Activated effector memory CD4-positive, alpha-beta T cell treated with Interleukin-2 at 50 U/mL for 16 hours (primary cell): ENCODE data around the gene CYRIA.

Experiments used
- DNase-seq: peaks from one replicate; pipeline ENCODE4 v3.0.0-alpha.2; 2020

The CYRIA gene

DNA sequence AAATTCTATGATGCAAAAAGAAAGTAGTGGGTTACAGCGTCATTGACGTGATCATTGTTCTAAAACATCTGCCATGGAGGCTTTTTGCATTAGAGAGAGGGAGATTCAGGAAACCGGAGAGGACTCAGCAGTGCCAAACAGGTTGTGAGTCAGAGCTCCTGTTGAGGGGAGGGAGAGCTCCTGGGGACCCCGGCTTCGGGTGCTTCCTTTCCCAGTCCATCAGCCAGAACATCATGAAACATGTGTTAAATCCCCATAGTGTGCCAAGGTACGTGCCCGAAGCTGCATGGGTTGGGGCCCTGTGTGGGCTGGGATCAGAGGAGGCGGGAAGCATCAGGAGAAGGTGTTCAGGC, 791 bp upstream of the CYRIA start:
- no peak for DNase-seq

GRCh38 chr2:16664809-16665747, 556 bp downstream of the CYRIA start:
- no peak for DNase-seq

DNA sequence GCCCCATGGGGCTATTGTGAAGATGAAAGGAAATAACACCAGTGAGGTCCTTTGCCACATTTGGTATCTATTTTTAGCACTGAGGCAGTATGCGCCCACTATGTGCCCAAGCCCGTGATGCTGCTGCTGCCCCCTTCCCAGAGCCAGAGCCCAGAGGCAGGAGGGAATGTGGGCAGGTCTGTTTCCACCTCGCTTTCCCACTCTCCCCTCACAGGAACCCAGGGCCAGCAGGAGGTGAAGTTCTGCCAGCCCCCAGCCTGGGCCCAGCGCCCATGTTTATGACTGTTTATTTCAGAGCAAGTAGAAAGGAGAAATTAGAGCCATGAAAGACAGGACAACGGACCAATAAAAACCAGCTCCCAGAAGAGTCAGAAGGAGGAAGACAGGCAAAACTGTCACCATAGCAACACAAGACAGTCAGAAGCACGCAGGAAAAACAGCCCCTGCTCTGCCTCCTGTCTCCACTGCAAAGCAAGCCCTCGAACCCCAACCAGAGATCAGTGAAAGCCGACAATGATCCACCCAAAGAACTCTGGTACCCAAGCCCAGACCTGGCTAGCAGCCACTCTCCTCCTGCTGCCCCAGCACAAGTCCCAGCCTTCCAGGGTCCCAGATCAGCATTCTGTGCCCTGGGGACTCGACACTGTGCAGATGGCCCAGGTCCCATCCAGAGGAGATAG, 1.4 kb downstream of the CYRIA start:
- DNase-seq, result no peak

- no peak for DNase-seq
Observed at GRCh38 chr2:16663121-16663905, 2.3 kb downstream of the CYRIA start.

GRCh38 chr2:16661936-16662839, 3.4 kb downstream of the CYRIA start:
- DNase-seq, result no peak

GRCh38 chr2:16661526-16661925, 4.1 kb downstream of the CYRIA start:
- no peak for DNase-seq

DNA sequence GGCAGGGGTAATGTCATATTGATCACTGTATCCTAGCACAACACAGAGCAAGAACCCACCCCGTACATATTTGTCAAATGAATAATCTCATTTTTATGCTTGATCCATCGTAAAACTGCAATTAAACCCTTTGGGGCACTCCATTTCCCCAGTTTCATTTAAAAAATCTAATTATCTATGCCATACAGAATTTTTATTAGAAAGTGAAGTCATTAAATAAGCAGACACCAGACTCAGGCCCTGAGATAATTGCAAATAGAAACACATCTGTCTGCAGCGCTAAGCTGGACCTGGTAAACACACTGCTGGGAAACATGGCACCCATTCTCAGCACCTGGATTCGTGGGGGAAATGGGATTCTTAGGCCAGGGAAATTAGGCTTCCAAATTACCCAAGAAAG, 5.1 kb downstream of the CYRIA start:
- DNase-seq, result no peak

DNA sequence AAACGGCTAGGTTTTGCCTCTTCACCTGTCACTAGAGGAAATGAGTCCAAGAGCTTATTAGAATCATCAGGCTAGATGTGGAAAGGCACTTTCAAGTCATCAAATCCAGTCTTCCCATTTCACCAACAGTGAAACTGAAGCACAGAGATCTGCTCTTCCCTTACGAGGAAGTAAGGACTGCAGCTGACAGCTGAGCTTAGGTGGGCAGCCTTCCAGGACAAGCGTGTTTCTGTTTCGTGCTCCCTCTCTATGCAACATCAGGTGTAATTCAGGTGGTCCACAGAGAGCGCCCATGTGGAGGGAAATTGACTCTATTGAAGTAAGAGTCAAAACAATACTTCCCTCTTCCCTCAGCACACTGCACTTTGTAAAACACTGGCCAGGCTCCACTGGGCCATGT, 5.5 kb downstream of the CYRIA start:
- no peak for DNase-seq

- DNase-seq, result no peak
Observed at GRCh38 chr2:16658076-16658739, 7.4 kb downstream of the CYRIA start.

GRCh38 chr2:16657671-16658070, 8.0 kb downstream of the CYRIA start:
- no peak for DNase-seq

- DNase-seq, result no peak
Observed at GRCh38 chr2:16656784-16657391, 8.7 kb downstream of the CYRIA start.

DNA sequence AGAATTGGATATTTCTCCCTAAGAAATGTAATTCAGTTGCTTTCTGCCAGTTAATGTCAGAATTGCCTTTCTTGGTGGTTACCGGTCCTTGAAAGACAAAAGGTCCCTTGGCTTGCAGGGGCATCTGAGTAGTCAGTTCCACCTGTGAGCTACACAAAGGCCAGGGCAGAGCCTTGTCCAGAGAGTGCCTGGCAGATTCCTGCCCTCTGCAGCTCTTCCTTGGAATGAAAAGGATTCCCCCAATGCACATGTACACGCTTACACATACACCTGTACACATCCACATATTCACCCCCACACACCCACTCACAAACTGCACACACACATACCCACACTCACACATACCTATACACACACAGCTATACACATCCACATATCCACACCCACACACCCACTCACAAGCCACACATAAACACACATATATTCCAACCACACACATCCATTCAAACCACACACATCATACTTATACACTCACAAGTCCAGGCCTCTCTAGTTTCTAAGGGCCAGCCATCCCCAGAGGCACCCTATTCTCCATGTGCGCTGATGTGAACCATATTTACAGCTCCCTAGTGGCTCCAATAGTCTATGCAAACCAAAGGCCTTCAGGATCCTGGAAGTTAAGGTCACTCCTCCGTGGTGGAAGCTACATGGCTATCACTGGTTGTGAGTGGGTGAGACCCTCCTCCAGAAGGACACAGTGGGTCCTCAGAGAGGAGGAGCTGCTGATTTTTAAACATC, 9.6 kb downstream of the CYRIA start:
- no peak for DNase-seq

- DNase-seq, result no peak
Observed at GRCh38 chr2:16655445-16655837, 10.2 kb downstream of the CYRIA start.

- no peak for DNase-seq
Observed at GRCh38 chr2:16654833-16655444, 10.7 kb downstream of the CYRIA start.

GRCh38 chr2:16653799-16654198, 11.8 kb downstream of the CYRIA start:
- no peak for DNase-seq

GRCh38 chr2:16653083-16653375, 12.6 kb downstream of the CYRIA start:
- no peak for DNase-seq

- no peak for DNase-seq
Observed at GRCh38 chr2:16652296-16653082, 13.1 kb downstream of the CYRIA start.

DNA sequence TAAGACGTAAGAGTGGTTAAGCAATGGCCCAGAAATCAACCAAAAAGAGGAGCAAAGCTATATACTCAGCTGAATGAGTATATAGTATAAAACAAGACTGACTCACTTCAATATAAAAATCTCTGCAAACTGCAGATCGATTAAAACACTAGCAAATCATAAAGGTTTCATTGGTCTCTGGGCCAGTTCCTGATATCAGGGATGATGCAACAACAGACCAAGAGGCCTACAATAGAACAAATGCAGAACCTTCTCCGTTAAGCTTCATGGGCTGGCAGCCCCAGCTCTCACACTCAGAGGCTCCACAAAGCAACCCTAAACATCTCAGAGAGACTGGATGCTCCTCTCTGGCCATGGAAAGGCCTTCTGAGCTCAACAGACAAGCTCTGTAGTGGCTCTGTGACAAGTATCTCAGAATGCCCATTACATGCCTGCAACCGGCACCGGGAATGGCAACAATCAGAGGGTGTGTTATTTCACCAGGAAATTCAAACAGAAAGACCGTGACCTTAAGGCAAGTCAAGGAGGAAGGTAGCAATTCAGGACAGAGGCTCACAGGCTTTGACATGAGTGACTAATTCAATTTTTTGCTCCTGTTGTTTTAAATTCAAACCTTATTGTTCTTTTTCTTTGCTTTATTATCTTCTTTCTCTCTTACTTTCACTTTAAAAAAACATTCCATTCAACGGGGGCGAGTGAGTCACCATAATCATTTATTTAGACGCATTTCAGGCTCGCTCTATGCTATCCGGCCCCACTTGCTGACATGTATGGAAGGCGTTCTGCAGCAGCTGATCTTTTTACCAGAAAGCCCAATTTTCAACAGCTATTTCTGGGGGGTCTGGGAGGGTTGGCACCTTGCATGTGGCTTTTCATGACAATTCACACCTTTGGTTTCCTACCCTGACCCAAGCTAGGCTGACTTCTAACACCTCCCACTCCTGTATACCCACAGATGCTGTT, 15.1 kb downstream of the CYRIA start:
- DNase-seq, result no peak
